ENCODE results near the gene RANBP1.

The RANBP1 gene

DNA sequence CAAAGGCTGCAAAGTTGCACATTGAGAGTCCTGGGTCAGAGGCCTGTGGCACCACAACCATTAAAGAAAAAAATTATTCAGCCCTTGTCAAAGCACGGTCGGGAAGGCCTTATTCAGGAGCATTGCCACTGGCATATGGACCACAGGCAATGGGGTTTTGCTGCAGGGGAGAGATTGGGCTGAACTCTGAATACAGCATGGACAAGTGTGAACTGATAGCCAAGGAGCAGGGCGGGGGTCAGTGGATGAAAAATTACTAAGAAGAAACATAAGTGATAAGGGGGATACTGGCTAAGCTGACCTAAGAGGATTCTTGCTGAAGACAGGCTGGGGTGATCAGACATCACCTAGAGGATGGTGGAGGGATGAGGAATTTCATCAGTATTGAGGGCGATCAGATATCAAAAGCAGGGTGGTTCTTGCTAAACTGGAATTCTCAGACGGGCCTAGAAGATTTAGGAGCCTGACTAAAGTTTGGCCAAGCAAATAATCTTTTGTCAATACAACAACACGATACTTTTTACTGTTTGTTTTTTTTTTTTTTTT, 39.2 kb upstream of the RANBP1 start:
- TF ChIP-seq, protein P1, sequence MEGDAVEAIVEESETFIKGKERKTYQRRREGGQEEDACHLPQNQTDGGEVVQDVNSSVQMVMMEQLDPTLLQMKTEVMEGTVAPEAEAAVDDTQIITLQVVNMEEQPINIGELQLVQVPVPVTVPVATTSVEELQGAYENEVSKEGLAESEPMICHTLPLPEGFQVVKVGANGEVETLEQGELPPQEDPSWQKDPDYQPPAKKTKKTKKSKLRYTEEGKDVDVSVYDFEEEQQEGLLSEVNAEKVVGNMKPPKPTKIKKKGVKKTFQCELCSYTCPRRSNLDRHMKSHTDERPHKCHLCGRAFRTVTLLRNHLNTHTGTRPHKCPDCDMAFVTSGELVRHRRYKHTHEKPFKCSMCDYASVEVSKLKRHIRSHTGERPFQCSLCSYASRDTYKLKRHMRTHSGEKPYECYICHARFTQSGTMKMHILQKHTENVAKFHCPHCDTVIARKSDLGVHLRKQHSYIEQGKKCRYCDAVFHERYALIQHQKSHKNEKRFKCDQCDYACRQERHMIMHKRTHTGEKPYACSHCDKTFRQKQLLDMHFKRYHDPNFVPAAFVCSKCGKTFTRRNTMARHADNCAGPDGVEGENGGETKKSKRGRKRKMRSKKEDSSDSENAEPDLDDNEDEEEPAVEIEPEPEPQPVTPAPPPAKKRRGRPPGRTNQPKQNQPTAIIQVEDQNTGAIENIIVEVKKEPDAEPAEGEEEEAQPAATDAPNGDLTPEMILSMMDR (IDR thresholded peaks at IDR 0.05; ENCODE audit: insufficient read depth, low read length, poor library complexity, severe bottlenecking) = no peak
- Histone ChIP-seq H3K36me3 (ENCODE audit: control insufficient read depth, insufficient read depth, low read length) (no peaks in the 10 kb centered on the region), H3K4me3 (replicated peaks; ENCODE audit: low read depth, low read length) (no peak overlapping the region), H3K27me3 (replicated peaks; ENCODE audit: control insufficient read depth, insufficient read depth, low read length) (no peaks in the 10 kb centered on the region)
- DNase-seq (ENCODE audit: extremely low read depth, insufficient read length) = no peak

DNA sequence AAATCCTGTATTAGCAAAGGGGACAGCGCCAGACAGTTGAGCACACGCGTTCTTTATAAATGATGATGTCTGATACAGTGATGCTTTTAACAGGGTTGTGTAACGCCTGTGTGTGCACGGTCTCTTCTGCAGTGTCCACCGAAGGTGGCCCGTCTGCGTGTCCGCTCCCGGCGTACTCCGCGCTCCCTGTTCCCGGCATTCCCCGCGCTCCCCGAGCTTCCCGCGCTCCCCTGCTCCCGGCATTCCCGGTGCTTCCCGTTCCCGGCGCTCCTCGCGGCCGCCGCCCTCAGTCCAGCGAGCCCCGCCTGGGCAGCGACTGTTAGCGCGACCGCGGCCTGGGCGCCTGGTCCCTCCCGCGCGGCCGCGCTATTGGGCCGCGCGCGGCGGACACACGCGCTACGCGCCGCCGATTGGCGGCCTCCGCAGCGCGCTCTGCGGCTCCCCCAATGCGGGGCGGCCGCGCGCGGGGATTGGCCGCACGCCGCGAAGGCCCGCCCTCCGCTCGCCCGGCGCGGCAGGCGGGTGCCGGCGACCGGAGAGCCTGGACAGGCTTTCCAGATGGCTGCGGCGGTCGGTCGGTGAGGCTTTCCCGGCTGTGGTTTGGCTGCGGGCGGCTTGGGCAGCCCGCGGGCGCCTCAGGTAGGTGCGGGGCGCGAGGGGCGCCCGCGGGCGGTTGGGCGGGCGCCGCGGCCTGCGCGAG, 36.0 kb upstream of the RANBP1 start, which contains the start of gene DGCR8:
DGCR8 (plus strand) TSS at position 497 of the 700 bp plus-strand sequence. CDS start 5,723 bp downstream, outside the sequence.
- TF ChIP-seq, protein P1 (IDR thresholded peaks at IDR 0.05; ENCODE audit: insufficient read depth, low read length, poor library complexity, severe bottlenecking) = no peak
- Histone ChIP-seq H3K36me3 (ENCODE audit: control insufficient read depth, insufficient read depth, low read length) (peaks cover 1% of the 10 kb centered on the region; the same call in 1 of the 2 replicates), H3K4me3 (replicated peaks; ENCODE audit: low read depth, low read length) (peak within 1 kb of the TSS; percentile 94), H3K27me3 (replicated peaks; ENCODE audit: control insufficient read depth, insufficient read depth, low read length) (no peaks in the 10 kb centered on the region)
- peak; percentile 93 for DNase-seq (ENCODE audit: extremely low read depth, insufficient read length)

DNA sequence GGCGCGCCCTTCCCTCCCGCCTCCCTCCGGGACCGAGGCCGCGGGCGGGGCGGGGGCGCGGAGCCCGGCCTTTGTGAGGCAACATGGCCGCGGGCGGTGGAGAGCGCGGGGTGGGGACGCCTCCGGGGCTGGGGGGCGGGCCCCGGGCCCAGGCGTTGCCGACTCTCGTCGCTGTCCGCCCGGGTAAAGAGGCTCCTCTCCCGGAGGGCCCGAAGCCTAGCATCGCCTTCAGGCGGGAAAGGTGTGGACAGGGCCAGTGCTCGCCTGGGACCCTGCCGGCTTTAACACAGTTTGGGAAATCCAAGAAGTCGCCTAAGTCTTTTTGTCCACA, 35.5 kb upstream of the RANBP1 start:
- H3K4me3 ChIP-seq (replicated peaks; ENCODE audit: low read depth, low read length) = peak overlapping the region; percentile 94
- H3K36me3 ChIP-seq (ENCODE audit: control insufficient read depth, insufficient read depth, low read length) = peaks cover 1% of the 10 kb centered on the region; the same call in 1 of the 2 replicates
- H3K27me3 ChIP-seq (replicated peaks; ENCODE audit: control insufficient read depth, insufficient read depth, low read length) = no peaks in the 10 kb centered on the region
- DNase-seq (ENCODE audit: extremely low read depth, insufficient read length) = peak; percentile 81
- TF ChIP-seq, protein P1 (IDR thresholded peaks at IDR 0.05; ENCODE audit: insufficient read depth, low read length, poor library complexity, severe bottlenecking) = no peak

DNA sequence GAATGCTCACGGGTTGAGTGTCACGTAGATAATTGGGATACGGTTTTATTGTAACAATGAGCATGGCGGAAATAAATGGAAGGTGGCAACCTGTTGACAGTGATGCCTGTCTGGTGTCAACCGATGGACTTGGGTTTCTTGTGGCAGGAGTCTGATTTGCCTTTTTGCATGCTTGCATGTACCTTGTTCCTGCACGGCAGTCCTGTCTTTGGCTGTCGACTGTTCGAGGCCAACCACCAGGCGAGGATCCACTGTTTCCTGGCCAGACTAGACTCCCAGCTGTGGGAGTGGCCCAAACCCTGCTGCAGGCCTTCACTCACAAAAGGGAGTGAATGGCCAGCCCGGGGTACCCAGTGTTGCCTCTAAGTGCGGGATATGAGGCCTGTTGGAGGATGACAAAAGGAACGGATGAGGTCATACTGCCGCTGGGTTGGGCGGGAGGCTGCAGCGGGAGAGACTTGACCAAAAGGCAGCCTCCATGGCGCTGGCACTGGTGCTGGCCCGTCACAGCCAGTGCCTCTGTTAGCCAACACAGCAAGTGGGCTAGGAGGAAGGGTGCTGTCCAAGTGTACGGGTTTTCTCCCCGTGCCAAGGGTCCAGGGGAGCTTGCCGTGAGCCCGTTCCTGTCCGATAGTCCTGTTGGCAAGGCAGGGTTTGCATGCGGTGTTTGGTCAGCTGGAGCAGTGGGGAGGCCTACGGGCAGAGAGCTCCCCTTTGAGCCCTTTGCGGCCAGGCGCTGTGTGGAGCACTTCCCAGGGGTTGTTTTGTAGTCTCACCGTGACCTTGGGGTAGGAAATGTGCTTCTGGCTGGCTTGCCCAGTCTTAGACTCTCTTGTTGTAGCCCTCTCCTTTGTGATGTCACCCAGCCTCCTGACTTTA, 34.9 kb upstream of the RANBP1 start:
- DNase-seq (ENCODE audit: extremely low read depth, insufficient read length) = peak; percentile 26
- Histone ChIP-seq H3K27me3 (replicated peaks; ENCODE audit: control insufficient read depth, insufficient read depth, low read length) (no peaks in the 10 kb centered on the region), H3K4me3 (replicated peaks; ENCODE audit: low read depth, low read length) (peak overlapping the region; percentile 94), H3K36me3 (ENCODE audit: control insufficient read depth, insufficient read depth, low read length) (peaks cover 1% of the 10 kb centered on the region; the same call in 1 of the 2 replicates)
- TF ChIP-seq, protein P1 (IDR thresholded peaks at IDR 0.05; ENCODE audit: insufficient read depth, low read length, poor library complexity, severe bottlenecking) = no peak

DNA sequence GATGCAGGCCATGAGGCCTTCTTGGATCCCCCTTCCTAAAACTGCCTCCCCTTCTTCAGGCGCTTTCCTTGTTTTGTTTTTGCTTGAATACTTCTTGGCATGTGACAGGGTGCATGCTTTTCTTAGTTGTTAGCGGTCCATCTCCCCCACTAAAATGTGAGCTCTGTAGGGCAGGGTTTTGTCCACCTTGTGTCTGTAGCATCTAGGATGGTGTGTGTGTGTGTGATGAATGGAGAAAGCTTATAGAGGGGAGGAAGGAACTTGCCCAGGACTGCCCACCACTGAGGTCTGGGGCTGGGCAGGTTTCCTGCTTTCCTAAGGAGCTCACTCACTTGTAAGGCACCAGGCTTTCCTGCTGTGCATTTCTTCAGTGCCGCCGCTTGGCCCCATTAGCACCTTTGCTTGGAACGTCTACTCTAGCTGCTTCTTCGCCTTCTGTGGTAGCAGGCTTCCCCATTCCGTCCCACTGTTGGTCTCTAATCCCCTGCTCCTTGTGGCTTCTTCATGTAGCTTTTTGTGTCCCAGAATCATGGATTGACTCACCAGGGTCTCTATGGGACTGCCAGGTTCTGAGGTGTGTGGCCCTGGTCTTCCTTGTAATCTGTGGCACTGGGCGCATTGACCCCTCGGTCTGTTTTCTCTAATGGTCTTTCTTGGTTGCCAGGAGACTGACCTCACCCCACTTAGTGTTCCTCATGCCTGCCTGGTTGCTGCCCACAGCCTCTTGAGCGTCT, 32.6 kb upstream of the RANBP1 start:
- H3K36me3 ChIP-seq (ENCODE audit: control insufficient read depth, insufficient read depth, low read length) = peaks cover 18% of the 10 kb centered on the region
- TF ChIP-seq, protein P1 (IDR thresholded peaks at IDR 0.05; ENCODE audit: insufficient read depth, low read length, poor library complexity, severe bottlenecking) = no peak
- H3K27me3 ChIP-seq (replicated peaks; ENCODE audit: control insufficient read depth, insufficient read depth, low read length) = no peaks in the 10 kb centered on the region
- no peak overlapping the region for H3K4me3 ChIP-seq (replicated peaks; ENCODE audit: low read depth, low read length)
- DNase-seq (ENCODE audit: extremely low read depth, insufficient read length) = no peak

Data from GM06990 (cell line).